Parathyroid adenoma (tissue), 2 donors: ENCODE measurements around the gene C3.
"Not testable (repeated sequence)": the region's sequence is repeated elsewhere in the genome, so short reads cannot be mapped to it uniquely, and the experiment has no call there.

Source experiments
- H2AFZ ChIP-seq: fragments of 300-600 bp; sonication (generic); one replicate; pipeline ENCODE4 v1.7.0; 2017; ENCODE audit warnings: antibody characterized with exemption, mild to moderate bottlenecking
- H3K27ac ChIP-seq: fragments of 300-600 bp; sonication (generic); one replicate; pipeline ENCODE4 v1.7.0; 2017
- H3K27me3 ChIP-seq: fragments of 300-600 bp; sonication (generic); one replicate; pipeline ENCODE4 v1.7.0; 2017; ENCODE audit warnings: low read length; ENCODE audit not compliant: control insufficient read depth, insufficient read depth
- H3K36me3 ChIP-seq: fragments of 300-600 bp; sonication (generic); one replicate; pipeline ENCODE4 v1.7.0; 2017; ENCODE audit warnings: low read length; ENCODE audit not compliant: control insufficient read depth, insufficient read depth
- H3K4me1 ChIP-seq: fragments of 300-600 bp; sonication (generic); one replicate; pipeline ENCODE4 v1.7.0; 2017; ENCODE audit warnings: control low read depth
- H3K4me2 ChIP-seq: fragments of 300-600 bp; sonication (generic); one replicate; pipeline ENCODE4 v1.7.0; 2017; ENCODE audit warnings: low read length
- H3K4me3 ChIP-seq: fragments of 300-600 bp; sonication (generic); one replicate; pipeline ENCODE4 v1.7.0; 2017; ENCODE audit warnings: low read depth, low read length
- H3K79me2 ChIP-seq: fragments of 300-600 bp; sonication (generic); one replicate; pipeline ENCODE4 v1.7.0; 2017; ENCODE audit warnings: control low read depth
- H3K9ac ChIP-seq: fragments of 300-600 bp; sonication (generic); one replicate; pipeline ENCODE4 v1.7.0; 2017; ENCODE audit warnings: mild to moderate bottlenecking
- H3K9me3 ChIP-seq: fragments of 300-600 bp; sonication (generic); one replicate; pipeline ENCODE4 v1.7.0; 2017; ENCODE audit warnings: low read length; ENCODE audit not compliant: control insufficient read depth
- TF ChIP-seq, protein P1 (sequence below): fragments of 300-600 bp; sonication (generic); IDR thresholded peaks from one replicate; pipeline ENCODE4 v1.7.0; 2017; ENCODE audit warnings: antibody characterized with exemption, mild to moderate bottlenecking
- donor health status: primary hyperparathyroidism.

The C3 gene

DNA sequence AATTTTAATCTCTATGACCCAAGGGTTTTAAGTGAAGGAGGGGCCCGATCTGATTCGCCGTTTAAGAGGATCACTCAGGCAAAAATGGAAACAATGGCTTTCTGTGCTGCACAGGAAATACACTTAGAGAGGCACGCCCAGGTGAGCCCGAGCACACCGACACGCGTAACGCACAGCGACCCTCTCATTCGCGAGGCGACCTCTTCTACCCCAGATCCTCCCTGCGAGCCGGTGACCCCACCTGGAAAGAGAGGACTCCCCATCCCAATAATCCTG, 46.6 kb upstream of the C3 start:
- Histone ChIP-seq H2AFZ (peak overlapping the region; percentile 85), H3K9ac (no peak overlapping the region), H3K27me3 (no peaks in the 10 kb centered on the region), H3K4me2 (peak overlapping the region; percentile 97), H3K4me3 (peak overlapping the region; percentile 89), H3K27ac (peak overlapping the region; percentile 80), H3K4me1 (peaks cover 19% of the 10 kb centered on the region), H3K9me3 (no peaks in the 10 kb centered on the region), H3K79me2 (no peaks in the 10 kb centered on the region), H3K36me3 (no peaks in the 10 kb centered on the region)
- TF ChIP-seq, protein P1, sequence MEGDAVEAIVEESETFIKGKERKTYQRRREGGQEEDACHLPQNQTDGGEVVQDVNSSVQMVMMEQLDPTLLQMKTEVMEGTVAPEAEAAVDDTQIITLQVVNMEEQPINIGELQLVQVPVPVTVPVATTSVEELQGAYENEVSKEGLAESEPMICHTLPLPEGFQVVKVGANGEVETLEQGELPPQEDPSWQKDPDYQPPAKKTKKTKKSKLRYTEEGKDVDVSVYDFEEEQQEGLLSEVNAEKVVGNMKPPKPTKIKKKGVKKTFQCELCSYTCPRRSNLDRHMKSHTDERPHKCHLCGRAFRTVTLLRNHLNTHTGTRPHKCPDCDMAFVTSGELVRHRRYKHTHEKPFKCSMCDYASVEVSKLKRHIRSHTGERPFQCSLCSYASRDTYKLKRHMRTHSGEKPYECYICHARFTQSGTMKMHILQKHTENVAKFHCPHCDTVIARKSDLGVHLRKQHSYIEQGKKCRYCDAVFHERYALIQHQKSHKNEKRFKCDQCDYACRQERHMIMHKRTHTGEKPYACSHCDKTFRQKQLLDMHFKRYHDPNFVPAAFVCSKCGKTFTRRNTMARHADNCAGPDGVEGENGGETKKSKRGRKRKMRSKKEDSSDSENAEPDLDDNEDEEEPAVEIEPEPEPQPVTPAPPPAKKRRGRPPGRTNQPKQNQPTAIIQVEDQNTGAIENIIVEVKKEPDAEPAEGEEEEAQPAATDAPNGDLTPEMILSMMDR: no peak

DNA sequence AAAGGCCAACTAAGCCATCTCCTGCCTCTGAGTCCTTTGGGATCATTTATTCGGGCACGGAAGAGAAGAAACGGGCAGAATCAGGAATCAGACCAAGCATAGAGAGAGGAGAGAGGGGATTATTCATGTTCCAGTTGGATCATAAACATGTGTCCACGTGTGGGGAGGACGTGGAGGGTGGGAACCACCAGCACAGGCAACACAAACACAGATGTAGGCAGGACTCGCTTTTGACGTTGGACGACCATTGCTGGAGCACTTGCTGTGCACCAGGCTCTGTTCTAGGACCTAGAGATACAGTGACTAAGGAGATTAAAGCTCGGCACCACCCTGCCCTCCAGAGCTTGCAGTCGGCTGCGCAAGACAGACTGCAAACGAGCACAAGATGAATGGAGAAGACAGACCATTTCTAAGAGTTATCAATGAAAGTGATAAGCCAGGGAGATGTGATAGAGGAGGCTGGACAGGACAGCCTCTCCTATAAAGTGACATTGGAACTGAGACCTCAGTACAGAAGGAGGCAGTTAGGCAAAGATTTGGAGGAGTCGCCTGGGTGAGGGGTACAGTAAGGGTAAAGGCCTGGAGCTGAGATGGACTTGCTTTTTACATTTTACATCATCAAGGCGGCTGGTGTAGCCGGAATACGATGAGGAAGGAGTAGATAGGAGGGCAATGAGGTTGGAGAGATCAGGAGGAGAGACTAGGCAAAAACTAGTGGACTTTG, 46.1 kb upstream of the C3 start:
- Histone ChIP-seq H3K4me1 (peaks cover 19% of the 10 kb centered on the region), H2AFZ (peak overlapping the region; percentile 85), H3K36me3 (no peaks in the 10 kb centered on the region), H3K9ac (no peak overlapping the region), H3K4me3 (peak overlapping the region; percentile 89), H3K9me3 (no peaks in the 10 kb centered on the region), H3K4me2 (peak overlapping the region; percentile 97), H3K27ac (peak overlapping the region; percentile 80), H3K27me3 (no peaks in the 10 kb centered on the region), H3K79me2 (no peaks in the 10 kb centered on the region)
- TF ChIP-seq, protein P1: no peak

DNA sequence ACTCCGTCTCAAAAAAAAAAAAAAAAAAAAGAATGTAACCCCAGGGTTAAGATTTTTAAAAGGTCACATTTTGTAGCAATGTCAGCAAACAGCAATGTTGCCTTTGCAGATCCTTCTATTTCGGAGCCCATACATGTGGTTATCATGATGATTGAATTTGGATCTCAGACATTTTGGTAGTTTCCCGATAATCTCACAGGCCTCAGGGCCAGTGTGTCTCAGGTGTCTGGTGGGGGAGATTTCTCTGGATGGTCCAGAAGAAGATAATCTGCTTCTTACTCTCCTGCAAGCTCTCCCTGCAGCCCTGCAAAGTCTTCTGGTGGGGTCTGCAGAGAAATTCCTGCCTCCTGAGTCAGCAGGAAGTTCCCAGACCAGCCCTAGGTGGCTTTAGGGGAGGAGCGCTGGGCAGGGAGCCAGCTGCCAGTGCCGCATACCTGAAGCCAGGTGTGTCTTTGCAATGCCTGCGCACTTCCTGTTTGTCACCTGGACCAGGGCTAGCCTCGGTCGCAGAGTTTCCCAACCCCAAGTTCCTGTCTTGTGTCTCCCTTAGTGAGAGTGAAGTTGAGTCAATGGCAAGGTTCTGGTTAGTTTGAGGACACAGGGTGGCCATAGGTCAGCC, 45.4 kb upstream of the C3 start:
- H3K4me1 ChIP-seq: peaks cover 19% of the 10 kb centered on the region
- H3K27me3 ChIP-seq: no peaks in the 10 kb centered on the region
- peak overlapping the region; percentile 89 for H3K4me3 ChIP-seq
- peak overlapping the region; percentile 97 for H3K4me2 ChIP-seq
- no peak overlapping the region for H3K9ac ChIP-seq
- TF ChIP-seq, protein P1: no peak
- peak overlapping the region; percentile 80 for H3K27ac ChIP-seq
- H3K9me3 ChIP-seq: no peaks in the 10 kb centered on the region
- no peaks in the 10 kb centered on the region for H3K36me3 ChIP-seq
- H2AFZ ChIP-seq: peak overlapping the region; percentile 85
- H3K79me2 ChIP-seq: no peaks in the 10 kb centered on the region

DNA sequence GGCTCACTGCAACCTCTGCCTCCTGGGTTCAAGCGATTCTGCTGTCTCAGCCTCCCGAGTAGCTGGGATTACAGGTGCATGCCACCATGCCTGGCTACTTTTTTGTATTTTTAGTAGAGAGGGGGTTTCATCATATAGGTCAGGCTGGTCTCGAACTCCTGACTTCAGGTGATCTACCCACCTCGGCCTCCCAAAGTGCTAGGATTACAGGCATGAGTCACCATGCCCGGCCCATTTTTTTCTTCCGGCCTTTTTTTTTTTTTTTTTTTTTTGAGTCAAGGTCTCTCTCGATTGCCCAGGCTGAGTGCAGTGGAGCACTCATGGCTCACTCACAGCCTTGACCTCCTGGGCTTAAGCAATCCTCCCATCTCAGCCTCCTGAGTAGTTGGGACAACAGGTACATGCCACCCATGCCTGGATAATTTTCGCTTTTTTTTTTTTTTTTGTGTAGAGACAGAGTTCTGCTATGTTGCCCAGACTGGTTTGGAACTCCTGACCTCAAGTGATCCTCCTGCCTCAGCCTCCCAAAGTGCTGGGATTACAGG, 41.9 kb upstream of the C3 start:
- H3K9me3 ChIP-seq, H3K79me2 ChIP-seq, H3K27ac ChIP-seq, H2AFZ ChIP-seq, H3K27me3 ChIP-seq, H3K4me2 ChIP-seq, H3K36me3 ChIP-seq, H3K4me3 ChIP-seq, H3K9ac ChIP-seq: not testable (repeated sequence)
- H3K4me1 ChIP-seq: peaks cover 17% of the 10 kb centered on the region

DNA sequence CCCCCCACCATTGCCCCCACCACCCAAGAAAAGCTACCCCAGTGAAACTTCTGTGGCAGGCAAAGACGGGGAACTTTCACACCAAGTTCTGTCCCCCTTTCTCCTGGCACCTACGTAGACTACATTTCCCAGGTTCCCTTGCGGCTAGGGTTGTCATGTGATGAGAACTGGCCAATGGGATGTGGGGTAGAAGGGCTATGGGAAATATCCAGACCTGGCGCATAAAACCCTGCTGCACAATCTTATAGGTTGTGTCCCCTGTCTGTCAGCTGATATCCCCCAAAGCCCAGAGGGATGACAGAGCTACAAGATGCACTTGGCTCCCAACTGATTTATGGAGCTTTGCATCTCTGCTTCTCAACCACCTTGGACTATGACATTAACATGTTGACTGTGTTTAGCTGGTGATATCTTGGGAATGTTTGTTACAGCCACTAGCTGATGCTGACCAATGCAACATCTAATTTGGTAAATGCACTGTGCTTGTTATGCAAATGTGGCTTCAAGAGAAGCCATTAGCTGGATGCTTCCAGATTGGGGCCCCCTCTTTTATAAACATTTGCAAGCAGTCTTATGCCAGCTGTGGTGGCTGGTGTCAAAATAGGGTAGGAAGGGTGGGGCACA, 40.7 kb upstream of the C3 start:
- Histone ChIP-seq H3K79me2 (no peaks in the 10 kb centered on the region), H3K27ac (no peak overlapping the region), H2AFZ (no peak overlapping the region), H3K27me3 (no peaks in the 10 kb centered on the region), H3K4me3 (no peak overlapping the region), H3K4me1 (peaks cover 10% of the 10 kb centered on the region), H3K9me3 (no peaks in the 10 kb centered on the region), H3K9ac (no peak overlapping the region), H3K4me2 (no peak overlapping the region), H3K36me3 (no peaks in the 10 kb centered on the region)
- TF ChIP-seq, protein P1: no peak
